ENCODE measurements around the gene FAM187B. TPM values are rescaled to one million over a fixed set of nuclear protein-coding genes. Genes with fewer than 3 reads are reported as not detected.
"Not testable (repeated sequence)": the region's sequence is repeated elsewhere in the genome, so short reads cannot be mapped to it uniquely, and the experiment has no call there.

FAM187B gene
- total and polyA plus RNA-seq, 3 experiments from 2014 or later, result not detected

DNA sequence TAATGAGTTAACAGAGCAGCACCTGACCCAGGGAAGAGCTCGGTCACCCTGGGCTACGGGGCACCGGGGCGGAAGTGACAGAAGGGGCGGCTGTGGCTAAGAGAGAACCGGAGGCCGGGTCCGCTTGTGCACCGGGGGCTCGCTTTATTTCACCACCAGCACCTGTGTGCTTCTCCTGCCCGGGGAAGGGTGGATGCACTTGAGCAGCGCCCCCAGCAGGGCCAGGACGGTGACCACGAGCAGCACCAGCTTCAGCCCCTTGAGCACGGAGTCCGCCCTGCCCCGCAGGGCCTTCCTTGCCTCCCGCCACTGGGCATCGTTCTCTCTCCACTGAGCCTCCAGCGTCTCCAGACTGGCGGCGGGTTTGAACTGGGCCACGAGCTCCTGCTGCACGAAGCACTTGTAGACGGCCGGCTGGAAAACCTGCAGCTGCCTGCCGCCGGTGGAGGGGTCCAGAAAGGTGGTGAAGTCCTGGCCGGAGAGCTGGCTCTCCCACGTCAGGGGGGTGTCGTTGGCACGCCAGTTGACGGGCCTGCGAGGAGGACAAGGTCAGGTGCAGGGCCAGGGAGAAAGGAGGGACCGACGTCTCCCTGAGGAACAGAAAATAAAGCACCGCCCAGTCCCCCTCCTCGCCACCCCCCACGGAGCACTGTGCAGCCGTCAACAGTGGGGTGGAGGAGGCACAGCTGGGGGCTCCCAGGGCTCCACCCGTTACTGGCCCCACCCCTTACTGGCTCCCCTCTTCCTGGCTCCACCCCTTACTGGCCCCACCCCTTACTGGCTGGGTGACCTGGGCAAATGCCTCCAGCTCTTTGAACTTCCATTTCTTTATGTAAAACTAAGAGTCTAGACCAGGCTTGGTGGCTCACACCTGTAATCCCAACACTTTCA lies 3.6 kb downstream of the FAM187B start:
- Histone ChIP-seq H3K9me3 (ENCODE audit: low read length) (no peaks in the 10 kb centered on the region), H3K4me1 (ENCODE audit: insufficient read depth, low read length) (peaks cover 21% of the 10 kb centered on the region), H3K27ac (ENCODE audit: low read depth, low read length) (no peak overlapping the region), H3K36me3 (ENCODE audit: insufficient read depth, low read length) (no peaks in the 10 kb centered on the region), H3K27me3 (ENCODE audit: insufficient read depth, low read length, poor library complexity, severe bottlenecking) (no peaks in the 10 kb centered on the region), H3K4me3 (ENCODE audit: low read length) (no peak overlapping the region)
- H3K36me3 Mint-ChIP-seq, result no peaks in the 10 kb centered on the region
- no peak for DNase-seq
- H3K9me3 Mint-ChIP-seq, result no peaks in the 10 kb centered on the region
- H3K4me3 Mint-ChIP-seq, result no peak overlapping the region
- ChIA-PET POLR2A (interaction anchor here (0.9 kb wide), 1 partner anchor 10 kb away, joined by 3 read pairs; no protein-coding TSS in a partner anchor), CTCF (interaction anchor here (1.3 to 1.6 kb wide), 2 partner anchors 8 to 10 kb away, joined by 3 to 4 read pairs; no protein-coding TSS in a partner anchor)
- peaks cover 0 to 3% of the 10 kb centered on the region in 2 donors for H3K27me3 Mint-ChIP-seq
- H3K4me1 Mint-ChIP-seq, result peaks cover 3 to 18% (median 11%) of the 10 kb centered on the region in 3 donors
- H3K27ac Mint-ChIP-seq, result peak overlapping the region in 2 of 8 donors; percentile 14 to 74

DNA sequence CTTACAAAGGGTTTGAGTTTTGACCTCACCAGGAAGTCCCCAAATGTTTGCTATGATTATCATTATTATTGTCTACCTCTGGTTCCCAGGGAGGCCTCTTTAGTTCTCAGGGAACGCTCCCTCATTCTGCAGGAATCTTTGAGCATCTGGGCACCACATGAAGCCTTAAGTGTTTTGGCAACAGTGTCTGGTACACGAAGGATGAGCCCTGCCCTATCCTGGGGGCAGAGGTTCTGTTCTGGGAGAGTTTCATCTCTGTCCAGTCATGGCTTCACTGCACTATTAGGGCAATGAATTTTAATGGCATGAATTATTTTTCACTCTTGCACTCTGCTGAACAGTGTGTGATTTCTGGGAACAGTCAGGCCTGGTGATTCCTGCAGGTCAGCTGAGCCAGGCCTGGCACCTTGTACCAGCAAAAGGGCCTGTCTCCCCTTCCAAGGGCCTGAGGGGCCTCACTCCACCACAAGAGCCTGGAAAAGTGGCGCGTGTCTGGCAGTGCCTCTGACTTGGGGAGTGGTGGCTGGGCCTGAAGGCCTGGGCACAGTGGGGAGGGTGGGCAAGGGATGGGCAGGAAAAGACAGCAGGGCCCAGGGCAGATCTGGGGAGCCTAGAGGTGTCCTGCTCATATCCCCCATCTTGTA lies 4.6 kb downstream of the FAM187B start:
- Histone ChIP-seq H3K36me3 (ENCODE audit: insufficient read depth, low read length) (no peaks in the 10 kb centered on the region), H3K4me3 (ENCODE audit: low read length) (no peak overlapping the region), H3K9me3 (ENCODE audit: low read length) (no peaks in the 10 kb centered on the region), H3K27ac (ENCODE audit: low read depth, low read length) (no peak overlapping the region), H3K27me3 (ENCODE audit: insufficient read depth, low read length, poor library complexity, severe bottlenecking) (no peaks in the 10 kb centered on the region), H3K4me1 (ENCODE audit: insufficient read depth, low read length) (peaks cover 29% of the 10 kb centered on the region)
- H3K4me1 Mint-ChIP-seq, result peaks cover 6 to 20% (median 15%) of the 10 kb centered on the region in 3 donors
- H3K27me3 Mint-ChIP-seq, result peaks cover 0 to 3% of the 10 kb centered on the region in 2 donors
- peak overlapping the region in 4 of 8 donors; percentile 8 to 80 (median 48) for H3K27ac Mint-ChIP-seq
- DNase-seq, result no peak
- POLR2A ChIA-PET, result no interaction called here
- peaks cover 0 to 4% (median 2%) of the 10 kb centered on the region in 3 donors for H3K36me3 Mint-ChIP-seq
- H3K9me3 Mint-ChIP-seq, result no peaks in the 10 kb centered on the region
- H3K4me3 Mint-ChIP-seq, result no peak overlapping the region
- CTCF ChIA-PET, result no interaction called here

DNA sequence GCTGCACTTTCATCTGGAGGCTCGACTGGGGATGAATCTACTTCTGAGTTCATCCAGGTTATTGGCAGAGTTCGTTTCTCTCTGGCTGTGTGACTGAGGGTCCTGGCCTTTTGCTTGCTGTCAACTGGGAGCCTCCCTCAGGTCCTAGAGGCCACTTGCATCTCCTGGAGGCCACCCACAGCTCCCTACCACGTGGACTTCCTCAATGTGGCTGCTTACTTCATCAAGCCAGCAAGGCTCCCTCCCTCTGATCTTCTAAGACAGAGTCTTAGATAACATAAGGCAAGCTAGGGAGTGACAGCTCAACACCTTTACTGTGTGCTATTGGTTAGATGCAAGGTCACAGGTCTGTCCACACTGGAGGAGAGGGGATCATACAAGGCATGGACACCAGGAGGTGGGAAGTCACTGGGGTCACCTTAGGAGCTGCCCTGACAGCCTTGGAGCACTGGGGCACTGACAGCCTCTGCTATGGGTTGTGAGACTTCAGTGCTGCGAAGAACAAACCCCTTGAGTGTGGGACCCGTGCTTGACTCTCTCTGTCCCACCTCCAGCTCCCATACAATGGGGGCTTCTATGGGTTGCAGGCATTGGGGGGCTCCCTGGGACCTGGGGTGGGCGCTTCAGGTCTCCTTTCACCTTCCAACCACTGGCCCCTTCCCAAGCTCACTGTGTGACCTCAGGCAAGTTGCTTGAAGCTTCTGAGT lies 5.3 kb downstream of the FAM187B start:
- ChIA-PET POLR2A (no interaction called here), CTCF (interaction anchor here (1.0 kb wide), 1 partner anchor 11 kb away, joined by 3 read pairs; no protein-coding TSS in a partner anchor)
- no peaks in the 10 kb centered on the region for H3K9me3 ChIP-seq (ENCODE audit: low read length)
- H3K4me3 ChIP-seq (ENCODE audit: low read length), result no peak overlapping the region
- peaks cover 0 to 4% (median 2%) of the 10 kb centered on the region in 3 donors for H3K36me3 Mint-ChIP-seq
- no peak overlapping the region for H3K27ac ChIP-seq (ENCODE audit: low read depth, low read length)
- no peaks in the 10 kb centered on the region for H3K36me3 ChIP-seq (ENCODE audit: insufficient read depth, low read length)
- DNase-seq, result no peak
- peaks cover 6 to 20% (median 15%) of the 10 kb centered on the region in 3 donors for H3K4me1 Mint-ChIP-seq
- H3K27me3 Mint-ChIP-seq, result peaks cover 0 to 3% of the 10 kb centered on the region in 2 donors
- no peaks in the 10 kb centered on the region for H3K9me3 Mint-ChIP-seq
- peaks cover 29% of the 10 kb centered on the region for H3K4me1 ChIP-seq (ENCODE audit: insufficient read depth, low read length)
- peak overlapping the region in 1 of 7 donors; percentile 23 for H3K4me3 Mint-ChIP-seq
- peak overlapping the region in 3 of 8 donors; percentile 47 to 72 (median 47) for H3K27ac Mint-ChIP-seq
- no peaks in the 10 kb centered on the region for H3K27me3 ChIP-seq (ENCODE audit: insufficient read depth, low read length, poor library complexity, severe bottlenecking)

DNA sequence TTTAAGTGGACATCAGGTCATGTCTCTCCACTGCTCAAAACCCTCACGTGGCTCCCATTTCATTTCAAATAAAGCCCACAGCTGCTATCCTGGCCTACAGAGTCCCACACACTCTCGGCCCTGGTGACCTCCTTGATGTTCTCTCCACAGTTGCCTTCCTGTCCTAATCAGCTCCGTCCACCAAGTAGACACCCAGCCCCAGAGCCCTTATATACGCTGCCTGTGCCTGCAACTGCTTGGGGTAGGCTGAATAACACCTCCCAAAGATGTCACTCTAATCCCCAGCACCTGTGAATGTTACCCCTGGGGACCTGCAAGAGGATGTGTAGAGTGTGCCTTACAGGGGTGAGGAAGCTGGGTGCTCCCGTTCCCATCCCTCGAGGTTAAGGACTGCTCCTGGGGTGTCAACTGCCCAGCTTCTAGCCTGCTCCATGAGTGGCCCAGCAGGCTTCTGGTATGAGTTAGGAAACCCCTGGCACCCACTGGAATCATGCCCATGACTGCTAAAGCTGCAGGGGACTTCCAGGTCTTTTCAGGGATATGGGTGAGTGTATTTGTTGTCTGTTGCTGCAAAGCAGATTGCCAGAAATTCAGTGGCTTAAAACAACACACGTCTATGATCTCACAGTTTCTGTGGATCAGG lies 6.0 kb downstream of the FAM187B start:
- Mint-ChIP-seq H3K27ac (peak overlapping the region in 1 of 8 donors; percentile 33), H3K4me1 (peaks cover 6 to 20% (median 17%) of the 10 kb centered on the region in 3 donors), H3K27me3 (peaks cover 0 to 3% of the 10 kb centered on the region in 2 donors), H3K36me3 (peaks cover 0 to 7% (median 2%) of the 10 kb centered on the region in 3 donors), H3K9me3 (no peaks in the 10 kb centered on the region), H3K4me3 (peak overlapping the region in 1 of 7 donors; percentile 9)
- Histone ChIP-seq H3K4me3 (ENCODE audit: low read length) (no peak overlapping the region), H3K36me3 (ENCODE audit: insufficient read depth, low read length) (no peaks in the 10 kb centered on the region), H3K27ac (ENCODE audit: low read depth, low read length) (no peak overlapping the region), H3K9me3 (ENCODE audit: low read length) (no peaks in the 10 kb centered on the region), H3K4me1 (ENCODE audit: insufficient read depth, low read length) (peaks cover 29% of the 10 kb centered on the region), H3K27me3 (ENCODE audit: insufficient read depth, low read length, poor library complexity, severe bottlenecking) (no peaks in the 10 kb centered on the region)
- POLR2A ChIA-PET, result interaction anchor here (0.5 to 0.7 kb wide), 2 partner anchors 238 to 518 kb away, joined by 6 read pairs; no protein-coding TSS in a partner anchor
- no peak for DNase-seq
- CTCF ChIA-PET, result interaction anchor here (1.0 kb wide), 1 partner anchor 10 kb away, joined by 3 read pairs; no protein-coding TSS in a partner anchor

DNA sequence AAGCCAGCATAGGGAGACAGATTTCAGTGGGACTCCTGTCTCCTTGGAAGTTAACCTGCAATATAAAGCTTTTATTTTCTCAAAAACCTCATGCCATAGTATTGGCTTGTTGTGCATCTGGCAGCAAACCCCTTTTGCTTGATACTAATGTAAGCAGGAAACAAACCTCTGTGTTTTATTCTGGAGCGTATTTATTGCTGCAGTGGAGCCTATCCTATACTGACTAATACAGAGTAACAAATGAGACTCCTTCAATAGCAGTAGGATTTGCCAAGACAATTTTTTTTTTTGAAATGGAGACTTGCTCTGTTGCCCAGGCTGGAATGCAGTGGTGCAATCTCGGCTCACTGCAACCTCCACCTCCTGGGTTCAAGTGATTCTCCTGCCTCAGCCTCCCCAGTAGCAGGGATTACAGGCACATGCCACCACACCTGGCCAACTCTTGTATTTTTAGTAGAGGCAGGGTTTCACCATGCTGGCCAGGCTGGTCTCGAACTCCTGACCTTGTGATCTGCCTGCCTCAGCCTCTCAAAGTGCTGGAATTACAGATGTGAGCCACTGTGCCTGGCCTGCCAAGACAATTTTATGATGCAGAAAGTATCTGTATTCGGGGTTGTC lies 7.5 kb downstream of the FAM187B start:
- CTCF ChIA-PET; H3K36me3 ChIP-seq (ENCODE audit: insufficient read depth, low read length); H3K36me3 Mint-ChIP-seq; H3K9me3 ChIP-seq (ENCODE audit: low read length); H3K4me3 ChIP-seq (ENCODE audit: low read length); H3K9me3 Mint-ChIP-seq; H3K27me3 ChIP-seq (ENCODE audit: insufficient read depth, low read length, poor library complexity, severe bottlenecking); DNase-seq; H3K27ac ChIP-seq (ENCODE audit: low read depth, low read length); H3K27me3 Mint-ChIP-seq: not testable (repeated sequence)
- peaks cover 35% of the 10 kb centered on the region for H3K4me1 ChIP-seq (ENCODE audit: insufficient read depth, low read length)
- peak overlapping the region in 2 of 8 donors; percentile 29 to 46 for H3K27ac Mint-ChIP-seq
- POLR2A ChIA-PET, result interaction anchor here (0.5 to 0.6 kb wide), 2 partner anchors 10 to 24 kb away, joined by 3 to 5 read pairs; no protein-coding TSS in a partner anchor
- peak overlapping the region in 1 of 7 donors; percentile 11 for H3K4me3 Mint-ChIP-seq
- H3K4me1 Mint-ChIP-seq, result peaks cover 14 to 29% (median 27%) of the 10 kb centered on the region in 3 donors

DNA sequence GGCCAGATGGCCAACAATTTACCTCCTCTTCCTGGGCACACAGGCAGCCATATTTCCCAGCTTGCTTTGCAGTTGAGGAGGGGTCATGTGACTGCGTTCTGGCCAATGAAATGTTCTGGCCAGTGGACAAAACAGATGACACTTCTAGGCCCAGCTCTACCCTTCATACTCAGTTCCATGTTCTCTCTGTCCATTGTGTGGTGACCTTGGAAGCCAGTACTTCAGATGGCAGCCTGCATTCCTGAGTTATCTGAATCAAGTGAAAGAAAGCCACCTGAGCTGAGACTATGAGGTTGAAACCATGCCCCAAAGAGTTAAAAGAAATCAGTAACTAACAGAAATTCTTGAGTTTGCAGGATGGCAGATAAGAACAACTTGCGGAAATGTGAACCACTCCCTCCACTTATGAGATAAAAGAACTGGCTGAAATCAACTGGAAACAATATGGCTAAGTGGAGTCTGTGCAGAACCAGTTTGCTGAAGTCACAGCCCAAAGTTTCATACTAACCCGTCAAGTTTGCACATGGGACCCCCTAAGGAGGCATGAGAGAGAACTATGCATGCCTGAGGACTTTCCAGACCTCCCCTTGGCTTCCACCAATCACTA lies 8.1 kb downstream of the FAM187B start:
- H3K27me3 Mint-ChIP-seq, result no peaks in the 10 kb centered on the region
- DNase-seq, result no peak
- POLR2A ChIA-PET, result interaction anchor here (0.5 kb wide), 1 partner anchor 224 kb away, joined by 3 read pairs; no protein-coding TSS in a partner anchor
- no peaks in the 10 kb centered on the region for H3K9me3 ChIP-seq (ENCODE audit: low read length)
- no peaks in the 10 kb centered on the region for H3K36me3 ChIP-seq (ENCODE audit: insufficient read depth, low read length)
- H3K4me1 Mint-ChIP-seq, result peaks cover 14 to 33% (median 32%) of the 10 kb centered on the region in 3 donors
- CTCF ChIA-PET, result no interaction called here
- H3K27me3 ChIP-seq (ENCODE audit: insufficient read depth, low read length, poor library complexity, severe bottlenecking), result no peaks in the 10 kb centered on the region
- H3K4me1 ChIP-seq (ENCODE audit: insufficient read depth, low read length), result peaks cover 39% of the 10 kb centered on the region
- H3K9me3 Mint-ChIP-seq, result no peaks in the 10 kb centered on the region
- H3K27ac ChIP-seq (ENCODE audit: low read depth, low read length), result no peak overlapping the region
- peak overlapping the region in 1 of 7 donors; percentile 4 for H3K4me3 Mint-ChIP-seq
- H3K27ac Mint-ChIP-seq, result peak overlapping the region in 2 of 8 donors; percentile 29 to 46
- no peak overlapping the region for H3K4me3 ChIP-seq (ENCODE audit: low read length)
- peaks cover 0 to 8% (median 2%) of the 10 kb centered on the region in 3 donors for H3K36me3 Mint-ChIP-seq

DNA sequence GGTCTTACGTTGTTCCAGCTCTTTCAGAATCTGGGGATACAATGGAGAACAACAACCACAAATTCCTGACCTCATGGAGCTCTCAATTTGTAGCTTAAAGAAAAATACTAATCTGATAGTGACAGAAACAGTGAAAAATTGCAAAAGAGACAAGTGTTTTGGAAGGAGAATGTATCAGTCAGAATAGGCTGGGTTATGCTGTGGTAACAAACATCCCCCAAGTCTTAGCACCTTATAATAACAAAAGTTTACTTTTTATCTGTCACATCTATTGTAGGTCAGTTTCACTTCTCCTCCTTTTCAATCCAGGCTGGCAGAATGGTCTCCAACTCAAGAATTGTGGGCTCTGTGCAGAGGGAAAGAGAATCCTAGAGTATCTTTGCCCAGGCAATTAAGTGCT lies 9.5 kb downstream of the FAM187B start:
- Histone ChIP-seq H3K4me1 (ENCODE audit: insufficient read depth, low read length) (peaks cover 50% of the 10 kb centered on the region), H3K9me3 (ENCODE audit: low read length) (no peaks in the 10 kb centered on the region), H3K27me3 (ENCODE audit: insufficient read depth, low read length, poor library complexity, severe bottlenecking) (no peaks in the 10 kb centered on the region), H3K36me3 (ENCODE audit: insufficient read depth, low read length) (no peaks in the 10 kb centered on the region), H3K27ac (ENCODE audit: low read depth, low read length) (no peak overlapping the region), H3K4me3 (ENCODE audit: low read length) (no peak overlapping the region)
- no peak for DNase-seq
- Mint-ChIP-seq H3K27me3 (no peaks in the 10 kb centered on the region), H3K36me3 (peaks cover 0 to 8% (median 2%) of the 10 kb centered on the region in 3 donors), H3K9me3 (no peaks in the 10 kb centered on the region), H3K4me3 (no peak overlapping the region), H3K27ac (peak overlapping the region in 2 of 8 donors; percentile 67 to 78), H3K4me1 (peaks cover 26 to 47% (median 46%) of the 10 kb centered on the region in 3 donors)
- ChIA-PET POLR2A (no interaction called here), CTCF (no interaction called here)
